Liver (tissue), 3 donors: Measurements from ENCODE around the gene LDLRAD4.

Source experiments
- FOXA1 ChIP-seq: IDR thresholded peaks from 2 replicates; pipeline ENCODE4 v1.6.1; 2016; ENCODE audit warnings: antibody characterized with exemption
- GABPA ChIP-seq, 2 donors: IDR thresholded peaks in 1 of 2; conservative IDR thresholded peaks in 1 of 2; 2 replicates each; pipeline ENCODE4 v1.6.1; 2016; ENCODE audit warnings: antibody characterized with exemption in 2 of 2, mild to moderate bottlenecking in 1 of 2, moderate library complexity in 1 of 2
- RAD21 ChIP-seq, 2 donors: IDR thresholded peaks; 2 replicates each; pipeline ENCODE4 v1.6.1; 2016; ENCODE audit warnings: antibody characterized with exemption in 2 of 2, mild to moderate bottlenecking in 2 of 2
- REST ChIP-seq: IDR thresholded peaks from 2 replicates; pipeline ENCODE4 v1.6.1; 2016; ENCODE audit warnings: antibody characterized with exemption, mild to moderate bottlenecking
- TAF1 ChIP-seq: conservative IDR thresholded peaks from 2 replicates; pipeline ENCODE4 v1.6.1; 2016; ENCODE audit warnings: antibody characterized with exemption, mild to moderate bottlenecking
- TF ChIP-seq, protein P1 (sequence below): fragments of 150-350 bp; IDR thresholded peaks from 2 replicates; pipeline ENCODE4 v1.5.1; 2017; ENCODE audit warnings: improper control_type of control experiment, low read depth, low read length; ENCODE audit not compliant: missing input control
- TF ChIP-seq, protein P2 (sequence below): IDR thresholded peaks from 2 replicates; pipeline ENCODE4 v1.6.1; 2016; ENCODE audit warnings: antibody characterized with exemption
- donor health status: healthy.
- donor health status: healthy.

DNA sequence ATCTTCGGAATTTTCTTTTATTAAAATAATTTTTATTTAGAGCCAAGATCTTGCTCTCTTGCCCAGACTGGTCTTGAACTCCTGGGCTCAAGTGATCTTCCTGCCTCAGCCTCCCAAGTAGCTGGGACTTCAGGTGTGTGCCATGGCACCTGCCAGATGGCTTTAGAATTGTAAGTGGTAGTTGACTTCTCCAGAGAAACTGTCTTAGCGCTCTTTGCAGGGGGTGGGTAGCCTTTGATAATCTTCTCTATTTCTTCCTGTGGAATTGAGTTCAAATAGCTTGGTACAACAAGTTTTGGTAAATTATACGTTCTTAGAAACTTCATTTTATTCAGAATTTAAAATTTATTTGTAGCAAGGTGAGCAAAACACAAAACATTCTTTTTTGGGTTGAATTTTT is 113.3 kb downstream of the LDLRAD4 start:
- TF ChIP-seq, protein P1, sequence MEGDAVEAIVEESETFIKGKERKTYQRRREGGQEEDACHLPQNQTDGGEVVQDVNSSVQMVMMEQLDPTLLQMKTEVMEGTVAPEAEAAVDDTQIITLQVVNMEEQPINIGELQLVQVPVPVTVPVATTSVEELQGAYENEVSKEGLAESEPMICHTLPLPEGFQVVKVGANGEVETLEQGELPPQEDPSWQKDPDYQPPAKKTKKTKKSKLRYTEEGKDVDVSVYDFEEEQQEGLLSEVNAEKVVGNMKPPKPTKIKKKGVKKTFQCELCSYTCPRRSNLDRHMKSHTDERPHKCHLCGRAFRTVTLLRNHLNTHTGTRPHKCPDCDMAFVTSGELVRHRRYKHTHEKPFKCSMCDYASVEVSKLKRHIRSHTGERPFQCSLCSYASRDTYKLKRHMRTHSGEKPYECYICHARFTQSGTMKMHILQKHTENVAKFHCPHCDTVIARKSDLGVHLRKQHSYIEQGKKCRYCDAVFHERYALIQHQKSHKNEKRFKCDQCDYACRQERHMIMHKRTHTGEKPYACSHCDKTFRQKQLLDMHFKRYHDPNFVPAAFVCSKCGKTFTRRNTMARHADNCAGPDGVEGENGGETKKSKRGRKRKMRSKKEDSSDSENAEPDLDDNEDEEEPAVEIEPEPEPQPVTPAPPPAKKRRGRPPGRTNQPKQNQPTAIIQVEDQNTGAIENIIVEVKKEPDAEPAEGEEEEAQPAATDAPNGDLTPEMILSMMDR = no peak
- TF ChIP-seq, protein P2, sequence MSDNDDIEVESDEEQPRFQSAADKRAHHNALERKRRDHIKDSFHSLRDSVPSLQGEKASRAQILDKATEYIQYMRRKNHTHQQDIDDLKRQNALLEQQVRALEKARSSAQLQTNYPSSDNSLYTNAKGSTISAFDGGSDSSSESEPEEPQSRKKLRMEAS = no peak
- TF ChIP-seq TAF1 (no peak), REST (no peak), RAD21 (IDR thresholded peaks at IDR 0.05) (no peak), FOXA1 (no peak), GABPA (IDR thresholded peaks at IDR 0.05 in 1 of 2, conservative IDR thresholded peaks at IDR 0.05 in 1 of 2) (no peak)
